K562 (cell line): Measurements from ENCODE around the gene TTC39B. TPM values are rescaled to one million over a fixed set of nuclear protein-coding genes. Genes with fewer than 3 reads are reported as not detected.

Experiments used
- ATAC-seq: fragments of 200-7000 bp; cut with Tn5 transposase; 3 replicates; pipeline ENCODE4 v1.9.1; 2020; ENCODE audit warnings: moderate library complexity
- BruUV-seq: library from RNA; stranded (reverse); fragments of 400-500 nt; replicated peaks from 2 replicates; lab custom pipeline; 2021; lab: Mats Ljungman, UMichigan
- CTCF ChIA-PET: fragments of 300-600 bp; formaldehyde crosslinking; extraction: SDS; loops from one replicate; lab custom pipeline; 2021; ENCODE audit warnings: low intra/inter-chr PET ratio; lab: Yijun Ruan, JAX
- POLR2A ChIA-PET: fragments of 300-600, 350-650 bp; sonication (Branson Sonifier 250); formaldehyde crosslinking; extraction: SDS; loops from one replicate; lab custom pipeline; 2021; ENCODE audit warnings: antibody characterized with exemption, inconsistent platforms; lab: Yijun Ruan, JAX
- DNase-seq, 4 experiments: peaks; one replicate each; pipeline versions ENCODE4 v3.0.0 to v3.0.0-alpha.2; 2011 to 2018; ENCODE audit warnings: low spot score in 3 of 4, mixed read lengths in 3 of 4; ENCODE audit errors: extremely low read depth in 1 of 4
- FAIRE-seq: peaks from 2 replicates; lab custom pipeline; 2011; peaks lifted over from hg19 to GRCh38; lab: Jason Lieb, UNC
- H2AFZ ChIP-seq: 2 replicates; pipeline ENCODE4 v1.6.0; 2011; ENCODE audit warnings: low read depth, low read length, control low read depth, inconsistent platforms
- H3K27ac ChIP-seq: fragments of 200-600 bp; 3 replicates; pipeline ENCODE4 v1.8.0; 2011; ENCODE audit warnings: low read depth, mild to moderate bottlenecking, control low read depth, inconsistent platforms, low read length, moderate library complexity, mixed read lengths; ENCODE audit errors: extremely low read depth
- H3K27me3 ChIP-seq, 2 experiments: fragments of 300-600 bp in 1 of 2; 2 replicates in 1 of 2; 3 replicates in 1 of 2; pipeline versions ENCODE4 v1.6.0 to v1.8.0; 2011; ENCODE audit warnings: inconsistent platforms in 2 of 2, low read length in 2 of 2, mild to moderate bottlenecking in 1 of 2, mixed read lengths in 1 of 2, moderate library complexity in 1 of 2; ENCODE audit not compliant: control insufficient read depth in 2 of 2, insufficient read depth in 2 of 2
- H3K36me3 ChIP-seq: fragments of 300-600 bp; 3 replicates; pipeline ENCODE4 v1.8.0; 2011; ENCODE audit warnings: mild to moderate bottlenecking, low read length, inconsistent platforms; ENCODE audit not compliant: control insufficient read depth, insufficient read depth
- H3K4me1 ChIP-seq, 2 experiments: fragments of 200-600 bp in 1 of 2; replicated peaks in 1 of 2; 2 replicates in 1 of 2; 3 replicates in 1 of 2; pipeline versions ENCODE4 v1.5.1 to v1.8.0; 2011; ENCODE audit warnings: inconsistent platforms in 2 of 2, low read length in 2 of 2, mild to moderate bottlenecking in 1 of 2, mixed read lengths in 1 of 2, moderate library complexity in 1 of 2; ENCODE audit not compliant: control insufficient read depth in 2 of 2, insufficient read depth in 2 of 2
- H3K4me2 ChIP-seq: 2 replicates; pipeline ENCODE4 v1.6.1; 2011; ENCODE audit warnings: low read length, control low read depth, inconsistent platforms, mixed read lengths; ENCODE audit not compliant: insufficient read depth
- H3K4me3 ChIP-seq: fragments of 200-600 bp; sonication (generic), shearing (Covaris generic); 2 replicates; pipeline ENCODE4 v1.5.1; 2016; ENCODE audit warnings: control low read depth, inconsistent platforms
- H3K79me2 ChIP-seq: fragments of 200-600 bp; 3 replicates; pipeline ENCODE4 v1.8.0; 2011; ENCODE audit warnings: low read length, inconsistent platforms; ENCODE audit not compliant: control insufficient read depth, insufficient read depth
- H3K9ac ChIP-seq, 2 experiments: 2 replicates each; pipeline versions ENCODE4 v1.6.0 to v1.6.1; 2011; ENCODE audit warnings: low read depth in 2 of 2, low read length in 2 of 2, control low read depth in 1 of 2, inconsistent platforms in 1 of 2, mild to moderate bottlenecking in 1 of 2, mixed read lengths in 1 of 2; ENCODE audit not compliant: insufficient read depth in 1 of 2
- H3K9me1 ChIP-seq: one replicate; pipeline ENCODE4 v1.6.0; 2011; ENCODE audit warnings: inconsistent platforms, mild to moderate bottlenecking, low read length, moderate library complexity; ENCODE audit not compliant: control insufficient read depth, insufficient read depth
- H3K9me3 ChIP-seq: replicated peaks from 2 replicates; pipeline ENCODE4 v1.5.1; 2011; ENCODE audit warnings: low read depth, low read length, inconsistent platforms; ENCODE audit not compliant: control insufficient read depth, insufficient read depth
- H4K20me1 ChIP-seq: replicated peaks from 2 replicates; pipeline ENCODE4 v1.6.1; 2011; ENCODE audit warnings: low read length, inconsistent platforms, mixed read lengths; ENCODE audit not compliant: control insufficient read depth, insufficient read depth
- CREB1 ChIP-seq, 2 experiments: sonication (generic) in 1 of 2; formaldehyde crosslinking in 1 of 2; IDR thresholded peaks; 2 replicates each; pipeline versions ENCODE4 v1.6.1 to v1.8.0; 2012 to 2022; ENCODE audit warnings: inconsistent platforms in 1 of 2, mild to moderate bottlenecking in 1 of 2, missing genetic modification reagents in 1 of 2, moderate library complexity in 1 of 2
- EGR1 ChIP-seq: fragments of 450-650 bp; conservative IDR thresholded peaks from 2 replicates; pipeline ENCODE4 v1.6.1; 2017; ENCODE audit warnings: mild to moderate bottlenecking
- HNRNPH1 ChIP-seq: fragments of 200-400 bp; formaldehyde crosslinking; optimal IDR thresholded peaks from 2 replicates; pipeline ENCODE3; 2017; ENCODE audit warnings: low read depth, mild to moderate bottlenecking, low read length, moderate library complexity
- JUND ChIP-seq, 2 experiments: IDR thresholded peaks; 2 replicates in 1 of 2; 3 replicates in 1 of 2; pipeline ENCODE4 v1.6.1; 2011; ENCODE audit warnings: borderline replicate concordance in 2 of 2, low read depth in 2 of 2, low read length in 2 of 2, improper control_type of control experiment in 1 of 2, missing biosample characterization in 1 of 2, missing genetic modification characterization in 1 of 2, missing genetic modification reagents in 1 of 2
- KAT8 ChIP-seq: fragments of 450-650 bp; IDR thresholded peaks from 2 replicates; pipeline ENCODE4 v1.6.1; 2016; ENCODE audit warnings: low read depth, mild to moderate bottlenecking
- MLLT1 ChIP-seq, 2 experiments: fragments of 450-650 bp; IDR thresholded peaks; 2 replicates each; pipeline ENCODE4 v1.6.1; 2016
- SIX5 ChIP-seq, 2 experiments: IDR thresholded peaks; 2 replicates each; pipeline ENCODE4 v1.6.1; 2011; ENCODE audit warnings: low read length in 2 of 2, borderline replicate concordance in 1 of 2, low read depth in 1 of 2, mild to moderate bottlenecking in 1 of 2, moderate library complexity in 1 of 2; ENCODE audit not compliant: insufficient read depth in 1 of 2
- SRF ChIP-seq, 2 experiments: fragments of 250-450, 450-650 bp in 1 of 2; sonication (Bioruptor Pico) in 1 of 2; sonication (generic) in 1 of 2; formaldehyde crosslinking; IDR thresholded peaks; 2 replicates each; pipeline versions ENCODE4 v1.5.0 to v1.5.1; 2020 to 2022; ENCODE audit warnings: mild to moderate bottlenecking in 1 of 2, missing genetic modification reagents in 1 of 2
- ZNF121 ChIP-seq: sonication (generic); formaldehyde crosslinking; conservative IDR thresholded peaks from 2 replicates; pipeline ENCODE4 v1.8.0; 2022; ENCODE audit warnings: missing genetic modification reagents
- ZNF57 ChIP-seq: fragments of 450-650 bp; formaldehyde crosslinking; IDR thresholded peaks from 2 replicates; pipeline ENCODE4 v1.4.0; 2020; ENCODE audit warnings: mild to moderate bottlenecking, moderate library complexity
- WGBS: fragments of 100-300 bp; shearing (Covaris generic); methylation state at CpG from one replicate; pipeline ENCODE4 v1.1.6; 2016; ENCODE audit warnings: low coverage, mixed read lengths; ENCODE audit not compliant: insufficient coverage; ENCODE audit errors: missing lambda C conversion rate; 5-methylcytosine and 5-hydroxymethylcytosine counted together
- in situ Hi-C: fragments of 300-500 bp; cut with MboI; formaldehyde crosslinking; loops from 4 replicates; pipeline ENCODE4 v1.15.0; 2018; ENCODE audit warnings: inconsistent platforms, mixed read lengths
- intact Hi-C: fragments of 100-400 bp; cut with micrococcal nuclease; formaldehyde crosslinking; loops from 2 replicates; pipeline ENCODE4 v1.14.2; 2022
- polyA plus RNA-seq, 8 experiments: library from polyadenylated mRNA; depleted of rRNA in 4 of 8; stranded (reverse) in 5 of 8; unstranded in 3 of 8; fragments of >200 nt; fragmentation: Nextera tagmentation in 2 of 8; fragmentation: Illumina TruSeq in 1 of 8; extraction: Ambion mirVana in 2 of 8; extraction: Trizol in 1 of 8; gene quantifications; 2 replicates each; pipeline versions ENCODE4 v1.2.1 to v1.2.3, GENCODE V29; 2011 to 2014; ENCODE audit warnings: inconsistent platforms in 1 of 8, missing spikeins in 1 of 8
- total RNA-seq, 7 experiments: library from RNA; depleted of rRNA in 6 of 7; stranded (reverse); fragments of >200 nt in 6 of 7; fragmentation: Illumina TruSeq in 2 of 7; extraction: Trizol in 2 of 7; gene quantifications; 2 replicates each; pipeline versions ENCODE4 v1.2.1 to v1.2.3, GENCODE V29; 2011 to 2021; ENCODE audit warnings: low replicate concordance in 1 of 7
- TF ChIP-seq, protein P1 (sequence below): fragments of 200-800 bp; sonication (Bioruptor generic); IDR thresholded peaks from 2 replicates; pipeline ENCODE4 v1.6.1; 2016; ENCODE audit warnings: missing genetic modification characterization, missing compliant biosample characterization

TTC39B gene
- total and polyA plus RNA-seq, 9 of the 15 experiments (the other 6 are each of a cell fraction or from before 2014, with no cell fraction given), result 0.32 to 1.2 (median 0.95) TPM

DNA sequence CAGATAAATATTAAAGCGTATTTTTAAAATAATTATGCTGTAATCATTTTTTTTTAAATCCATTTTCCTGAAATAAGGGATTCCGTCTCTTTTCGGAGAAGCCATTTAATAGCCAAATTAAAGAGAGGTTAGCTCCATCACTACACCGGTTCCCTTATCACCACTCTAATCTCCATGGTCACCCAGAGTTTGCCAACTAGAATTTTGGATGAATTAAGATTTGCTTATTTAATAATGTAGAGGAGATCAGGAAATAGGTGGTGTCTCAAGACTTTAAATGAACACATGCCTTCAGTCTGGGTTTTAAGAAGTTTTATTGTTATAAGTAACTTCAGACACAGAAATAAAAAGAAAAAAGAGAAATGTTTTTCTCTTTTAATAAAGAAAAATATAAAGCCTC lies 151.7 kb downstream of the TTC39B start (continued):
- TF ChIP-seq, protein P1, sequence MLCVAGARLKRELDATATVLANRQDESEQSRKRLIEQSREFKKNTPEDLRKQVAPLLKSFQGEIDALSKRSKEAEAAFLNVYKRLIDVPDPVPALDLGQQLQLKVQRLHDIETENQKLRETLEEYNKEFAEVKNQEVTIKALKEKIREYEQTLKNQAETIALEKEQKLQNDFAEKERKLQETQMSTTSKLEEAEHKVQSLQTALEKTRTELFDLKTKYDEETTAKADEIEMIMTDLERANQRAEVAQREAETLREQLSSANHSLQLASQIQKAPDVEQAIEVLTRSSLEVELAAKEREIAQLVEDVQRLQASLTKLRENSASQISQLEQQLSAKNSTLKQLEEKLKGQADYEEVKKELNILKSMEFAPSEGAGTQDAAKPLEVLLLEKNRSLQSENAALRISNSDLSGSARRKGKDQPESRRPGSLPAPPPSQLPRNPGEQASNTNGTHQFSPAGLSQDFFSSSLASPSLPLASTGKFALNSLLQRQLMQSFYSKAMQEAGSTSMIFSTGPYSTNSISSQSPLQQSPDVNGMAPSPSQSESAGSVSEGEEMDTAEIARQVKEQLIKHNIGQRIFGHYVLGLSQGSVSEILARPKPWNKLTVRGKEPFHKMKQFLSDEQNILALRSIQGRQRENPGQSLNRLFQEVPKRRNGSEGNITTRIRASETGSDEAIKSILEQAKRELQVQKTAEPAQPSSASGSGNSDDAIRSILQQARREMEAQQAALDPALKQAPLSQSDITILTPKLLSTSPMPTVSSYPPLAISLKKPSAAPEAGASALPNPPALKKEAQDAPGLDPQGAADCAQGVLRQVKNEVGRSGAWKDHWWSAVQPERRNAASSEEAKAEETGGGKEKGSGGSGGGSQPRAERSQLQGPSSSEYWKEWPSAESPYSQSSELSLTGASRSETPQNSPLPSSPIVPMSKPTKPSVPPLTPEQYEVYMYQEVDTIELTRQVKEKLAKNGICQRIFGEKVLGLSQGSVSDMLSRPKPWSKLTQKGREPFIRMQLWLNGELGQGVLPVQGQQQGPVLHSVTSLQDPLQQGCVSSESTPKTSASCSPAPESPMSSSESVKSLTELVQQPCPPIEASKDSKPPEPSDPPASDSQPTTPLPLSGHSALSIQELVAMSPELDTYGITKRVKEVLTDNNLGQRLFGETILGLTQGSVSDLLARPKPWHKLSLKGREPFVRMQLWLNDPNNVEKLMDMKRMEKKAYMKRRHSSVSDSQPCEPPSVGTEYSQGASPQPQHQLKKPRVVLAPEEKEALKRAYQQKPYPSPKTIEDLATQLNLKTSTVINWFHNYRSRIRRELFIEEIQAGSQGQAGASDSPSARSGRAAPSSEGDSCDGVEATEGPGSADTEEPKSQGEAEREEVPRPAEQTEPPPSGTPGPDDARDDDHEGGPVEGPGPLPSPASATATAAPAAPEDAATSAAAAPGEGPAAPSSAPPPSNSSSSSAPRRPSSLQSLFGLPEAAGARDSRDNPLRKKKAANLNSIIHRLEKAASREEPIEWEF, result no peak
- TF ChIP-seq KAT8, result no peak

- no peaks in the 10 kb centered on the region for H3K36me3 ChIP-seq
- 0% methylated on average over 3 of the region's 4 CpGs for WGBS
- H3K27ac ChIP-seq, result no peak overlapping the region
- no peaks in the 10 kb centered on the region for H3K9me1 ChIP-seq
- H3K9ac ChIP-seq, result no peak overlapping the region
- intact Hi-C loops (no loop called here), in situ Hi-C loops (no loop called here)
- CTCF ChIA-PET, result no interaction called here
- DNase-seq (no peak), ATAC-seq (no peak), FAIRE-seq (no peak)
- no peak overlapping the region for H3K4me2 ChIP-seq
- H3K4me3 ChIP-seq, result no peak overlapping the region
- no peak for TF ChIP-seq ZNF121 (CRISPR knock-in tag)
- no peak for TF ChIP-seq EGR1
- no peak for TF ChIP-seq ZNF57 (CRISPR knock-in tag)
- TF ChIP-seq HNRNPH1, result no peak
- no peak for TF ChIP-seq CREB1 (IDR thresholded peaks at IDR 0.05)
- TF ChIP-seq CREB1 (CRISPR knock-in tag; IDR thresholded peaks at IDR 0.05), result no peak
- no peak for TF ChIP-seq SIX5 (IDR thresholded peaks at IDR 0.05; ENCODE audit: borderline replicate concordance in 1 of 2, insufficient read depth in 1 of 2, low read depth in 1 of 2, low read length in 2 of 2)
- TF ChIP-seq SRF (CRISPR knock-in tag; IDR thresholded peaks at IDR 0.05), result no peak
- no peak for TF ChIP-seq MLLT1 (IDR thresholded peaks at IDR 0.05)
- no peak for TF ChIP-seq JUND (IDR thresholded peaks at IDR 0.05; ENCODE audit: borderline replicate concordance, low read depth, low read length)
- no peak for TF ChIP-seq JUND (tag; IDR thresholded peaks at IDR 0.05; ENCODE audit: borderline replicate concordance, low read depth, low read length)
- no peaks in the 10 kb centered on the region for H3K9me3 ChIP-seq
- H3K79me2 ChIP-seq, result no peaks in the 10 kb centered on the region
- H3K4me1 ChIP-seq, result no peaks in the 10 kb centered on the region
- H2AFZ ChIP-seq, result no peak overlapping the region
- BruUV-seq, result no TSS peak
- no peaks in the 10 kb centered on the region for H4K20me1 ChIP-seq
- H3K27me3 ChIP-seq, result no peaks in the 10 kb centered on the region; a peak in 1 of 5 replicates
- POLR2A ChIA-PET, result no interaction called here
Observed at GRCh38 chr9:15154677-15155076, 152.3 kb downstream of the TTC39B start.
